GM12874 (cell line): ENCODE data around the gene MED13.
A peak's percentile ranks its signal among the peaks of the same experiment; 100 is the strongest.

ENCODE experiments used
- CTCF ChIP-seq: IDR thresholded peaks from 2 replicates; pipeline ENCODE4 v1.5.1; 2011; ENCODE audit warnings: low read depth, mild to moderate bottlenecking, control low read depth, low read length, moderate library complexity; ENCODE audit not compliant: insufficient read depth

MED13 gene

GRCh38 chr17:62064791-62065563 is at the start of gene MED13:
Gene MED13, minus strand, starts transcription at chr17:62065278. Its CDS starts 73 bp downstream, at chr17:62065205.
- no peak for TF ChIP-seq CTCF

GRCh38 chr17:62112229-62112628 is 47.2 kb upstream of the MED13 start:
- no peak for TF ChIP-seq CTCF

GRCh38 chr17:62111562-62112171 is 46.6 kb upstream of the MED13 start:
- no peak for TF ChIP-seq CTCF

- TF ChIP-seq CTCF = no peak
Observed at GRCh38 chr17:62110923-62111484, 45.9 kb upstream of the MED13 start.

GRCh38 chr17:62109924-62110323 is 44.8 kb upstream of the MED13 start:
- no peak for TF ChIP-seq CTCF

- peak; percentile 96 for TF ChIP-seq CTCF
Observed at GRCh38 chr17:62109378-62109902, 44.4 kb upstream of the MED13 start.

- no peak for TF ChIP-seq CTCF
Observed at GRCh38 chr17:62105861-62106260, 40.8 kb upstream of the MED13 start.
